Measurements from ENCODE around the gene ARHGAP28.
A peak's percentile ranks its signal among the peaks of the same experiment; 100 is the strongest.

ARHGAP28 gene

DNA sequence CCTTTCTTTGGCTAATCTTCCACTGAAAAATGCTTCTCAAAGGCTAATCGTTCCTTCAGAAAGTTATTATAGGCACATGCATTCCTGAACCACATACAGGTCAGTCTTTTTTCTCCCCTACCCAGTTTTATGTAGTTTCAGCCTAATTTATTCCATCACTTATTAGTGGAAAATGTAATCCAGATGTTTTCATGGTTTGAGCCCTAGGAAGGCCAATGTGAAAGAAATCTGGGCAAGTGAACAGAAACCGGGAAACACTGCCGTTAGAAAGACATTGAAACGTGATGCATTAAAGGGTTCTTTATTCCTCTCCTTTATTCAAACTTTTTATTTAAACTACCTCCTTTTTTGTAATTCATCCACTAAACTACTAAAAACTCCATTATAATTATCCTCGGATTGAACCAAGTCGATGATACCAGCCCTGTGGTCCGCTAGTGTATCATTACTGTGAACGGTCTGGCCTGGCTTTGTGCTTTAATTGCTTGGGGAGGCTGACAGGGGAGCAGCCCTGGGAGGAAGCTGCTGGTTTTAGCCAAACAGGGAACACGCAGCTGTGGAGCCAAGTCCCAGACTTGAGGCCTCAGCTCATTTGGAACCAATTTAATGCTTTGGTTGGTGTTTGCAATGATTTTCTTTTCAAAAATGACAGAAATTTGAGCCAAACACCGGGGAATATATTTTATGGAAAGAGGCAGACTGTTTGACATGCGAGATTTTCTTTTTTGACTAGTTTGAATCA lies 149.2 kb downstream of the ARHGAP28 start:
- DNase-seq, result no peak
- no peaks in the 10 kb centered on the region for H3K9me3 ChIP-seq (ENCODE audit: severe bottlenecking)
- H3K27me3 ChIP-seq (ENCODE audit: insufficient read depth, low read depth, severe bottlenecking), result no peaks in the 10 kb centered on the region
- no peak overlapping the region for H3K27ac ChIP-seq
- no peak overlapping the region for H3K4me3 ChIP-seq (ENCODE audit: low read depth, low read length)
- no peaks in the 10 kb centered on the region for H3K36me3 ChIP-seq
- TF ChIP-seq, protein P1, sequence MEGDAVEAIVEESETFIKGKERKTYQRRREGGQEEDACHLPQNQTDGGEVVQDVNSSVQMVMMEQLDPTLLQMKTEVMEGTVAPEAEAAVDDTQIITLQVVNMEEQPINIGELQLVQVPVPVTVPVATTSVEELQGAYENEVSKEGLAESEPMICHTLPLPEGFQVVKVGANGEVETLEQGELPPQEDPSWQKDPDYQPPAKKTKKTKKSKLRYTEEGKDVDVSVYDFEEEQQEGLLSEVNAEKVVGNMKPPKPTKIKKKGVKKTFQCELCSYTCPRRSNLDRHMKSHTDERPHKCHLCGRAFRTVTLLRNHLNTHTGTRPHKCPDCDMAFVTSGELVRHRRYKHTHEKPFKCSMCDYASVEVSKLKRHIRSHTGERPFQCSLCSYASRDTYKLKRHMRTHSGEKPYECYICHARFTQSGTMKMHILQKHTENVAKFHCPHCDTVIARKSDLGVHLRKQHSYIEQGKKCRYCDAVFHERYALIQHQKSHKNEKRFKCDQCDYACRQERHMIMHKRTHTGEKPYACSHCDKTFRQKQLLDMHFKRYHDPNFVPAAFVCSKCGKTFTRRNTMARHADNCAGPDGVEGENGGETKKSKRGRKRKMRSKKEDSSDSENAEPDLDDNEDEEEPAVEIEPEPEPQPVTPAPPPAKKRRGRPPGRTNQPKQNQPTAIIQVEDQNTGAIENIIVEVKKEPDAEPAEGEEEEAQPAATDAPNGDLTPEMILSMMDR (IDR thresholded peaks at IDR 0.05; ENCODE audit: low read depth, low read length), result no peak

DNA sequence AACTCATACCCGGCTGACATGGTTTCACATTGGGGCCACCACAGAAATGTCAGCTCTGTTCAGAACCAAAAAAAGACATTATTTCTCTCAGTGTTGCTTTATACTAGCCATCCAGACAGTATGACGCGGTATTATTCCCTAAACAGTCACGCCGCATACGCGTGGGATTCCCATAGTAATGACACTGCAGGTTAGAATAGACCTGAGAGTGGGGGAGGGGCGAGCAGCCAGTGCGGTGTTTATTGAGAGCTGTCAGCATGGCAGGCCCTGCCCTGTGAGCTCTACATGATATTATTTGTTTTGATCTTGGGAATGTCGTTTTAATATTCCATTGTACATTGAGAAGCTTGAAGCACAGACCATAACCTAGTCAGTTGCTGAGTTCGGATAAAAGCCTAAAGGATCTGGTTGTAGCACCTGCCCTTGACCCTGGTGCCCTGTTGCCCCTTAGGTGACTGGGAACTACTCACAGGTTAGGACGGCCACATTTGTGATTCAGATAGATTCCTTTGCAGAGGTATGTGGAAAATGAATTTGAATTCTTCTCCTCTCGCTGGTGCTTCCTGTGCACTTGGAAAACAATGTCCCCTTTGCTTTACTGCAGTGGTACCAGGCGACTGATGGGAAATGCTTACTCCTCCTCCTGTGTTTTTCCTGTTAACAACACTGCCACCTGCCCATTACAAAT lies 150.1 kb downstream of the ARHGAP28 start:
- Histone ChIP-seq H3K36me3 (no peaks in the 10 kb centered on the region), H3K27me3 (ENCODE audit: insufficient read depth, low read depth, severe bottlenecking) (no peaks in the 10 kb centered on the region), H3K27ac (no peak overlapping the region), H3K4me3 (ENCODE audit: low read depth, low read length) (no peak overlapping the region), H3K9me3 (ENCODE audit: severe bottlenecking) (no peaks in the 10 kb centered on the region)
- TF ChIP-seq, protein P1 (IDR thresholded peaks at IDR 0.05; ENCODE audit: low read depth, low read length), result no peak
- DNase-seq, result no peak

DNA sequence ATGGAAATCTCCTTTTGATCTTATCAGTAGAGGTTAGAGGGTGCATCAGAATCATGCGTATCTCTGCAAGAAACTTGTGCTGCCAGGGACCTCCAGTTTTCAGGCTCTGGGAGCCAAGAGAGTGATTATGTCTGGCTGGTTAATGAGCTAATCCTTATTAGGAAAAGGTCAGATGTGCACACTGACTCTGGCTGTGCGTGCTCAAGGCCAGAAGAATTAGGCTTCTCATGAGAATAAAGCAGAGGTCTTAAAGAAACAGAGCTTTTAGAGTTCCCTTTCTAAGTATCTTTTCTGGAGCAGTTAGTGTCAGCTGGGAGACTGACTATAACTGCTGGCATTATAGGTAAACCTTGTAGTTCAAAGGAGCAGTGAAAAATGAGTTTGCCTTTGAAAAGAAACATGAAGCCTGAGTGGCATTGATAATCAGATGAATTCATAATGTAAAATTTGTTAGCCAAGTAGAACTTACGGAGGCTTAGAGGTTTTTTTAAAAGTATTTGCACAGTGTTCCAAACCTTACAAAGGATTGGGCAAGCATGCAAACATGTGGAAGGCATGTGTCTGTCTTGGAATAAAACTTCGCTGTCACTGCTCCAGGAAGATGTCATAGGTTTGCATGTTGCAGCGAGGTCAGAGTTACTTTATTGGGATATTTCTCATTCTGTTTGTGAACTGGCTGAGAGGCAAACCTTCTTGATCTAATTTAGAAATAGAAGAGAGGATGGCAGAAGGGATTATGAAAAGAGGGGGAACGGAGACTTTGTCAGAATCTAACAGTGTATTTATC lies 151.7 kb downstream of the ARHGAP28 start:
- peak; percentile 24 for DNase-seq
- Histone ChIP-seq H3K36me3 (no peaks in the 10 kb centered on the region), H3K27me3 (ENCODE audit: insufficient read depth, low read depth, severe bottlenecking) (no peaks in the 10 kb centered on the region), H3K4me3 (ENCODE audit: low read depth, low read length) (no peak overlapping the region), H3K9me3 (ENCODE audit: severe bottlenecking) (no peaks in the 10 kb centered on the region), H3K27ac (no peak overlapping the region)
- TF ChIP-seq, protein P1 (IDR thresholded peaks at IDR 0.05; ENCODE audit: low read depth, low read length), result no peak

DNA sequence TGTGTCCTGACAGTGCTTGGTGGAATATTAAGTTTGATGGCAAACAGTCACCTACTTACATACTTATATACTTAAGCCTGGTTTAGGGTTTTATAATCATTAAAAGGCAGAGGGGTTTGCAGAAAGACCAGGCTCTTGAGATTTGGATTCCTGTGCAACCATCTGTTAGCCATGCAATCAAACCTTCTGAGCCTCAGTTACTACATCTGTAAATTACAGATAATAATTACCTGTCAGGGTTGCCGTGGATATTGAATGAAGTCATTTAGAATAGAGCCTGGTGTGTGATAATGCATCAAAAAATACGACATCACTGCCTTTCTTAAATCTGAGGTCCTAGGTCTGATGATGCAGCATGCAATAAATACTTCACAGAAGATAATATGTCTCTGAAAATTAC lies 152.9 kb downstream of the ARHGAP28 start:
- DNase-seq, result peak; percentile 17
- no peak overlapping the region for H3K27ac ChIP-seq

DNA sequence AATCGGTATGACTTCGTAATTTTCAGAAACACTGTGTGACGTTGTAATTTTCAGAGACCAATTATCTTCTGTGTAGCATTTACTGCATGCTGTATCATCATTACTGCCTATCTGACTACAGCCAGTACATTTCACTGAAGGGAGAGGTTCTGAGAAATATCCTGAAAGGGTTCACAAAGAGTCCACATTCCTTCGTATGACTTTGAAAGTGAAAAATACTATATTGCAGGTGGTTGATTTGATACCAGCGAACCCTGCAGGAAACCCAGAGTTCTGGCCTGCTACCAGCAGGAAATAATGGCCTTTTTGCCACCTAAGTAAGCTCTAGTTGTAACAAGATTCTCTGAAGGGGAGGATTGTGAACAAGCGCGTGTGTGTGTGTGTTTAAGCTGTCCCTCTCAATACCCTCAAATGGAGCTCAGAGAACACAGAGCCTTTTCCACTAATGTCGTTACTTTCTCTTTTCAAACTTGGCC lies 155.5 kb downstream of the ARHGAP28 start:
- no peaks in the 10 kb centered on the region for H3K36me3 ChIP-seq
- no peaks in the 10 kb centered on the region for H3K27me3 ChIP-seq (ENCODE audit: insufficient read depth, low read depth, severe bottlenecking)
- H3K27ac ChIP-seq, result no peak overlapping the region
- H3K4me3 ChIP-seq (ENCODE audit: low read depth, low read length), result no peak overlapping the region
- TF ChIP-seq, protein P1 (IDR thresholded peaks at IDR 0.05; ENCODE audit: low read depth, low read length), result no peak
- H3K9me3 ChIP-seq (ENCODE audit: severe bottlenecking), result no peaks in the 10 kb centered on the region
- no peak for DNase-seq

More for the DNA sequence above, 152.9 kb downstream of the ARHGAP28 start:
- Histone ChIP-seq H3K36me3 (no peaks in the 10 kb centered on the region), H3K27me3 (ENCODE audit: insufficient read depth, low read depth, severe bottlenecking) (no peaks in the 10 kb centered on the region), H3K4me3 (ENCODE audit: low read depth, low read length) (no peak overlapping the region), H3K9me3 (ENCODE audit: severe bottlenecking) (no peaks in the 10 kb centered on the region)
- TF ChIP-seq, protein P1 (IDR thresholded peaks at IDR 0.05; ENCODE audit: low read depth, low read length), result no peak

Measured in WERI-Rb-1 (cell line).